GM23338 (cell line): ENCODE results near the gene ARHGEF39. TPM values are rescaled to one million over a fixed set of nuclear protein-coding genes. Genes with fewer than 3 reads are reported as not detected.

Experiments used
- ATAC-seq: fragments of 200-7000 bp; cut with Tn5 transposase; 3 replicates; pipeline ENCODE4 v1.9.1; 2020
- DNase-seq: peaks from one replicate; pipeline ENCODE4 v3.0.0-alpha.2; 2015; ENCODE audit warnings: low spot score
- H2AFZ ChIP-seq: fragments of 200-600 bp; sonication (generic); 2 replicates; pipeline ENCODE4 v1.8.0; 2016; ENCODE audit warnings: antibody characterized with exemption, mild to moderate bottlenecking, moderate library complexity
- H3F3A ChIP-seq: fragments of 200-600 bp; sonication (generic); replicated peaks from 2 replicates; pipeline ENCODE4 v1.8.0; 2017; ENCODE audit warnings: antibody characterized with exemption, mixed run types, low read depth
- H3K27ac ChIP-seq: fragments of 200-600 bp; sonication (generic); 2 replicates; pipeline ENCODE4 v1.6.1; 2016; ENCODE audit warnings: low read depth
- H3K27me3 ChIP-seq: fragments of 200-600 bp; sonication (generic); 2 replicates; pipeline ENCODE4 v1.8.0; 2016; ENCODE audit warnings: mild to moderate bottlenecking, mixed run types, moderate library complexity; ENCODE audit not compliant: insufficient read depth
- H3K36me3 ChIP-seq: fragments of 200-600 bp; sonication (generic); 2 replicates; pipeline ENCODE4 v1.8.0; 2016; ENCODE audit warnings: mild to moderate bottlenecking; ENCODE audit not compliant: insufficient read depth
- H3K4me1 ChIP-seq: fragments of 200-600 bp; sonication (generic); 2 replicates; pipeline ENCODE4 v1.8.0; 2016; ENCODE audit warnings: mild to moderate bottlenecking, moderate library complexity; ENCODE audit not compliant: insufficient read depth
- H3K4me2 ChIP-seq: fragments of 200-600 bp; sonication (generic); 2 replicates; pipeline ENCODE4 v1.7.1; 2017; ENCODE audit warnings: mixed run types
- H3K4me3 ChIP-seq: fragments of 200-600 bp; sonication (generic); 2 replicates; pipeline ENCODE4 v1.6.1; 2016; ENCODE audit warnings: mixed run types
- H3K79me2 ChIP-seq: fragments of 200-600 bp; sonication (generic); replicated peaks from 2 replicates; pipeline ENCODE4 v1.8.0; 2017; ENCODE audit warnings: mild to moderate bottlenecking; ENCODE audit not compliant: insufficient read depth
- H3K9me2 ChIP-seq: fragments of 200-600 bp; sonication (generic); 2 replicates; pipeline ENCODE4 v1.8.0; 2017; ENCODE audit not compliant: insufficient read depth
- H4K20me1 ChIP-seq: fragments of 200-600 bp; sonication (generic); replicated peaks from 2 replicates; pipeline ENCODE4 v1.8.0; 2017; ENCODE audit warnings: mild to moderate bottlenecking; ENCODE audit not compliant: insufficient read depth
- H3K27ac Mint-ChIP-seq: 2 replicates; pipeline ENCODE4 v1.8.0; 2020; ENCODE audit warnings: inconsistent platforms, mild to moderate bottlenecking, moderate library complexity, mixed read lengths
- H3K27me3 Mint-ChIP-seq: 3 replicates; pipeline ENCODE4 v1.8.0; 2022; ENCODE audit warnings: low read depth, mild to moderate bottlenecking, moderate library complexity, mixed read lengths, inconsistent platforms; ENCODE audit not compliant: insufficient read depth, poor library complexity
- H3K36me3 Mint-ChIP-seq: 3 replicates; pipeline ENCODE4 v1.8.0; 2021; ENCODE audit warnings: low read depth, mild to moderate bottlenecking, inconsistent platforms, moderate library complexity, mixed read lengths
- H3K4me1 Mint-ChIP-seq: 3 replicates; pipeline ENCODE4 v1.8.0; 2020; ENCODE audit warnings: mild to moderate bottlenecking, inconsistent platforms, mixed read lengths
- H3K4me3 Mint-ChIP-seq: 3 replicates; pipeline ENCODE4 v1.8.0; 2021; ENCODE audit warnings: moderate library complexity, mild to moderate bottlenecking, inconsistent platforms, mixed read lengths
- H3K9me3 Mint-ChIP-seq: 3 replicates; pipeline ENCODE4 v1.8.0; 2020; ENCODE audit warnings: moderate library complexity, mild to moderate bottlenecking, inconsistent platforms, mixed read lengths
- EZH2 ChIP-seq: fragments of 200-600 bp; sonication (generic); IDR thresholded peaks from one replicate; pipeline ENCODE4 v1.8.0; 2017; ENCODE audit warnings: antibody characterized with exemption, mild to moderate bottlenecking, low read depth; ENCODE audit not compliant: unreplicated experiment
- EZH2phosphoT487 ChIP-seq: fragments of 200-600 bp; sonication (generic); IDR thresholded peaks from one replicate; pipeline ENCODE4 v1.8.1; 2018; ENCODE audit warnings: antibody characterized with exemption; ENCODE audit not compliant: unreplicated experiment
- JUNB ChIP-seq: IDR thresholded peaks from one replicate; pipeline ENCODE4 v1.6.1; 2016; ENCODE audit warnings: antibody characterized with exemption; ENCODE audit not compliant: unreplicated experiment
- NANOG ChIP-seq: IDR thresholded peaks from 2 replicates; pipeline ENCODE4 v1.6.1; 2016; ENCODE audit warnings: antibody characterized with exemption, borderline replicate concordance
- POLR2AphosphoS5 ChIP-seq: IDR thresholded peaks from 2 replicates; pipeline ENCODE4 v1.6.1; 2016; ENCODE audit warnings: antibody characterized with exemption, low read depth
- STAT1 ChIP-seq: IDR thresholded peaks from one replicate; pipeline ENCODE4 v1.6.1; 2016; ENCODE audit warnings: antibody characterized with exemption; ENCODE audit not compliant: unreplicated experiment
- polyA plus RNA-seq: library from polyadenylated mRNA; unstranded; fragments of >200 nt; fragmentation: Nextera tagmentation; extraction: Ambion mirVana; gene quantifications from 2 replicates; pipeline ENCODE4 v1.2.1, GENCODE V29; 2016
- total RNA-seq: library from RNA; depleted of rRNA; stranded (reverse); fragments of >200 nt; shearing (Covaris generic); gene quantifications from 2 replicates; pipeline ENCODE4 v1.2.3, GENCODE V29; 2014
- TF ChIP-seq, protein P1 (sequence below): fragments of 250-450 bp; sonication (Bioruptor Pico); IDR thresholded peaks from 2 replicates; pipeline ENCODE4 v1.5.0; 2020; ENCODE audit warnings: mild to moderate bottlenecking, moderate library complexity
- TF ChIP-seq, protein P2 (sequence below): IDR thresholded peaks from 2 replicates; pipeline ENCODE4 v1.6.1; 2016; ENCODE audit warnings: antibody characterized with exemption
- TF ChIP-seq, protein P3 (sequence below), 2 experiments: fragments of 200-600 bp in 1 of 2; sonication (generic) in 1 of 2; conservative IDR thresholded peaks; 2 replicates each; pipeline versions ENCODE4 v1.5.1 to v1.6.1; 2016 to 2017; ENCODE audit warnings: antibody characterized with exemption in 2 of 2, low read depth in 2 of 2, mild to moderate bottlenecking in 2 of 2, moderate library complexity in 1 of 2
- TF ChIP-seq, protein P4 (sequence below): IDR thresholded peaks from one replicate; pipeline ENCODE4 v1.6.1; 2018; ENCODE audit warnings: antibody characterized with exemption; ENCODE audit not compliant: unreplicated experiment

ARHGEF39 gene
- total and polyA plus RNA-seq, 2 experiments from 2014 or later, result 16.8 to 31.0 TPM

DNA sequence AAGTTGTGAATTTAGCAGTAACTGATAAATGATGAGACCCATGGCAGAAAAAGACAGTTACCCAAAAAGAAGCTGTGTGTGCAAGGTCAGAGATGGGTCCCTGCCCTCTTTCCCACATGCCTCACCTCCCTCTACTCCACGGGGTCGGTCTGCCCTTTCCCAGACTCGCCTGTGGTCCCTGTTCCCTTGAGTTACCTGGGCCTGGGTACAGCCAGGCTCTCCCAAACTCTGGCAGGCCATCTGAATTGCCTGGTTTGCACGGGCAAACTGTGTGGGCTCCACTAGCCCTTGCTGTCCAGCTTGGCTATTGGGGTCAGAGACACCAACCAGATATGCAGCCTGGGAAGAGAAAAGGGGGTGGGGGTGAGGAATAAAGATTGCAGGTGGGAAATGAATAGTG is 43.2 kb upstream of the ARHGEF39 start (continued):
- TF ChIP-seq, protein P1, sequence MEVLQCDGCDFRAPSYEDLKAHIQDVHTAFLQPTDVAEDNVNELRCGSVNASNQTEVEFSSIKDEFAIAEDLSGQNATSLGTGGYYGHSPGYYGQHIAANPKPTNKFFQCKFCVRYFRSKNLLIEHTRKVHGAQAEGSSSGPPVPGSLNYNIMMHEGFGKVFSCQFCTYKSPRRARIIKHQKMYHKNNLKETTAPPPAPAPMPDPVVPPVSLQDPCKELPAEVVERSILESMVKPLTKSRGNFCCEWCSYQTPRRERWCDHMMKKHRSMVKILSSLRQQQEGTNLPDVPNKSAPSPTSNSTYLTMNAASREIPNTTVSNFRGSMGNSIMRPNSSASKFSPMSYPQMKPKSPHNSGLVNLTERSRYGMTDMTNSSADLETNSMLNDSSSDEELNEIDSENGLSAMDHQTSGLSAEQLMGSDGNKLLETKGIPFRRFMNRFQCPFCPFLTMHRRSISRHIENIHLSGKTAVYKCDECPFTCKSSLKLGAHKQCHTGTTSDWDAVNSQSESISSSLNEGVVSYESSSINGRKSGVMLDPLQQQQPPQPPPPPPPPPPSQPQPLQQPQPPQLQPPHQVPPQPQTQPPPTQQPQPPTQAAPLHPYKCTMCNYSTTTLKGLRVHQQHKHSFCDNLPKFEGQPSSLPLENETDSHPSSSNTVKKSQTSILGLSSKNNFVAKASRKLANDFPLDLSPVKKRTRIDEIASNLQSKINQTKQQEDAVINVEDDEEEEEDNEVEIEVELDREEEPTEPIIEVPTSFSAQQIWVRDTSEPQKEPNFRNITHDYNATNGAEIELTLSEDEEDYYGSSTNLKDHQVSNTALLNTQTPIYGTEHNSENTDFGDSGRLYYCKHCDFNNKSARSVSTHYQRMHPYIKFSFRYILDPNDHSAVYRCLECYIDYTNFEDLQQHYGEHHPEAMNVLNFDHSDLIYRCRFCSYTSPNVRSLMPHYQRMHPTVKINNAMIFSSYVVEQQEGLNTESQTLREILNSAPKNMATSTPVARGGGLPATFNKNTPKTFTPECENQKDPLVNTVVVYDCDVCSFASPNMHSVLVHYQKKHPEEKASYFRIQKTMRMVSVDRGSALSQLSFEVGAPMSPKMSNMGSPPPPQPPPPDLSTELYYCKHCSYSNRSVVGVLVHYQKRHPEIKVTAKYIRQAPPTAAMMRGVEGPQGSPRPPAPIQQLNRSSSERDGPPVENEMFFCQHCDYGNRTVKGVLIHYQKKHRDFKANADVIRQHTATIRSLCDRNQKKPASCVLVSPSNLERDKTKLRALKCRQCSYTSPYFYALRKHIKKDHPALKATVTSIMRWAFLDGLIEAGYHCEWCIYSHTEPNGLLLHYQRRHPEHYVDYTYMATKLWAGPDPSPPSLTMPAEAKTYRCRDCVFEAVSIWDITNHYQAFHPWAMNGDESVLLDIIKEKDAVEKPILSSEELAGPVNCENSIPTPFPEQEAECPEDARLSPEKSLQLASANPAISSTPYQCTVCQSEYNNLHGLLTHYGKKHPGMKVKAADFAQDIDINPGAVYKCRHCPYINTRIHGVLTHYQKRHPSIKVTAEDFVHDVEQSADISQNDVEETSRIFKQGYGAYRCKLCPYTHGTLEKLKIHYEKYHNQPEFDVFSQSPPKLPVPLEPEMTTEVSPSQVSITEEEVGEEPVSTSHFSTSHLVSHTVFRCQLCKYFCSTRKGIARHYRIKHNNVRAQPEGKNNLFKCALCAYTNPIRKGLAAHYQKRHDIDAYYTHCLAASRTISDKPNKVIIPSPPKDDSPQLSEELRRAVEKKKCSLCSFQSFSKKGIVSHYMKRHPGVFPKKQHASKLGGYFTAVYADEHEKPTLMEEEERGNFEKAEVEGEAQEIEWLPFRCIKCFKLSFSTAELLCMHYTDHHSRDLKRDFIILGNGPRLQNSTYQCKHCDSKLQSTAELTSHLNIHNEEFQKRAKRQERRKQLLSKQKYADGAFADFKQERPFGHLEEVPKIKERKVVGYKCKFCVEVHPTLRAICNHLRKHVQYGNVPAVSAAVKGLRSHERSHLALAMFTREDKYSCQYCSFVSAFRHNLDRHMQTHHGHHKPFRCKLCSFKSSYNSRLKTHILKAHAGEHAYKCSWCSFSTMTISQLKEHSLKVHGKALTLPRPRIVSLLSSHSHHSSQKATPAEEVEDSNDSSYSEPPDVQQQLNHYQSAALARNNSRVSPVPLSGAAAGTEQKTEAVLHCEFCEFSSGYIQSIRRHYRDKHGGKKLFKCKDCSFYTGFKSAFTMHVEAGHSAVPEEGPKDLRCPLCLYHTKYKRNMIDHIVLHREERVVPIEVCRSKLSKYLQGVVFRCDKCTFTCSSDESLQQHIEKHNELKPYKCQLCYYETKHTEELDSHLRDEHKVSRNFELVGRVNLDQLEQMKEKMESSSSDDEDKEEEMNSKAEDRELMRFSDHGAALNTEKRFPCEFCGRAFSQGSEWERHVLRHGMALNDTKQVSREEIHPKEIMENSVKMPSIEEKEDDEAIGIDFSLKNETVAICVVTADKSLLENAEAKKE, result no peak
- TF ChIP-seq, protein P2, sequence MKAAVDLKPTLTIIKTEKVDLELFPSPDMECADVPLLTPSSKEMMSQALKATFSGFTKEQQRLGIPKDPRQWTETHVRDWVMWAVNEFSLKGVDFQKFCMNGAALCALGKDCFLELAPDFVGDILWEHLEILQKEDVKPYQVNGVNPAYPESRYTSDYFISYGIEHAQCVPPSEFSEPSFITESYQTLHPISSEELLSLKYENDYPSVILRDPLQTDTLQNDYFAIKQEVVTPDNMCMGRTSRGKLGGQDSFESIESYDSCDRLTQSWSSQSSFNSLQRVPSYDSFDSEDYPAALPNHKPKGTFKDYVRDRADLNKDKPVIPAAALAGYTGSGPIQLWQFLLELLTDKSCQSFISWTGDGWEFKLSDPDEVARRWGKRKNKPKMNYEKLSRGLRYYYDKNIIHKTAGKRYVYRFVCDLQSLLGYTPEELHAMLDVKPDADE, result no peak
- TF ChIP-seq, protein P3, sequence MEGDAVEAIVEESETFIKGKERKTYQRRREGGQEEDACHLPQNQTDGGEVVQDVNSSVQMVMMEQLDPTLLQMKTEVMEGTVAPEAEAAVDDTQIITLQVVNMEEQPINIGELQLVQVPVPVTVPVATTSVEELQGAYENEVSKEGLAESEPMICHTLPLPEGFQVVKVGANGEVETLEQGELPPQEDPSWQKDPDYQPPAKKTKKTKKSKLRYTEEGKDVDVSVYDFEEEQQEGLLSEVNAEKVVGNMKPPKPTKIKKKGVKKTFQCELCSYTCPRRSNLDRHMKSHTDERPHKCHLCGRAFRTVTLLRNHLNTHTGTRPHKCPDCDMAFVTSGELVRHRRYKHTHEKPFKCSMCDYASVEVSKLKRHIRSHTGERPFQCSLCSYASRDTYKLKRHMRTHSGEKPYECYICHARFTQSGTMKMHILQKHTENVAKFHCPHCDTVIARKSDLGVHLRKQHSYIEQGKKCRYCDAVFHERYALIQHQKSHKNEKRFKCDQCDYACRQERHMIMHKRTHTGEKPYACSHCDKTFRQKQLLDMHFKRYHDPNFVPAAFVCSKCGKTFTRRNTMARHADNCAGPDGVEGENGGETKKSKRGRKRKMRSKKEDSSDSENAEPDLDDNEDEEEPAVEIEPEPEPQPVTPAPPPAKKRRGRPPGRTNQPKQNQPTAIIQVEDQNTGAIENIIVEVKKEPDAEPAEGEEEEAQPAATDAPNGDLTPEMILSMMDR (conservative IDR thresholded peaks at IDR 0.05; ENCODE audit: low read depth in 2 of 2), result no peak
- no peak for TF ChIP-seq NANOG

DNA sequence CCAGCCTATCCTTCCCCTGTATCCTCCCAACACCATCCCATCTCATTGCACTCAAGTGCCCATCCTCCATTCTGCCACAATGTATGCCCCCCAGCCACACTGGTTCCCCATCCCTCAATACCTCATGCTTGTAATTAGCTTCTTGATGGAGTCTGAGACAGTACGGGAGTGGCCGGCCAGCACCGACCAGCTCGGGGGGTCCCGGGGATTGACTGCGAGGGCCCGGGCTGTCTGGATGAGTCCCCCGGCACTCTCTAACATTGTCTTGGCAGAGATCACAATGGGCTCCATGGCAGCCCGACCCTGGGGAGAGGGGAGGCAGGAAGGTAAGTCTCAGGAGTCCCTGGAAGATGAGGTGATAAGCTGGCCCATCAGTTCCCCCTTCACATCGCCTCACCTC is 42.0 kb upstream of the ARHGEF39 start:
- H3K36me3 ChIP-seq, result peaks cover 28% of the 10 kb centered on the region
- H3K4me1 ChIP-seq, result no peaks in the 10 kb centered on the region
- DNase-seq (no peak), ATAC-seq (no peak)
- H4K20me1 ChIP-seq, result no peaks in the 10 kb centered on the region; the same call in 1 of the 2 replicates
- Mint-ChIP-seq H3K36me3 (peaks cover 60% of the 10 kb centered on the region), H3K27ac (no peak overlapping the region), H3K9me3 (no peaks in the 10 kb centered on the region), H3K4me1 (no peaks in the 10 kb centered on the region), H3K27me3 (peaks cover 8% of the 10 kb centered on the region), H3K4me3 (no peak overlapping the region)
- H3K4me3 ChIP-seq, result no peak overlapping the region
- H3F3A ChIP-seq, result no peaks in the 10 kb centered on the region
- no peak overlapping the region for H2AFZ ChIP-seq
- no peaks in the 10 kb centered on the region for H3K27me3 ChIP-seq
- H3K79me2 ChIP-seq, result no peaks in the 10 kb centered on the region
- H3K9me2 ChIP-seq, result no peaks in the 10 kb centered on the region
- no peak overlapping the region for H3K4me2 ChIP-seq
- no peak overlapping the region for H3K27ac ChIP-seq
- TF ChIP-seq JUNB (no peak), POLR2AphosphoS5 (no peak), STAT1 (no peak), EZH2phosphoT487 (no peak), EZH2 (no peak)
- TF ChIP-seq, protein P4, sequence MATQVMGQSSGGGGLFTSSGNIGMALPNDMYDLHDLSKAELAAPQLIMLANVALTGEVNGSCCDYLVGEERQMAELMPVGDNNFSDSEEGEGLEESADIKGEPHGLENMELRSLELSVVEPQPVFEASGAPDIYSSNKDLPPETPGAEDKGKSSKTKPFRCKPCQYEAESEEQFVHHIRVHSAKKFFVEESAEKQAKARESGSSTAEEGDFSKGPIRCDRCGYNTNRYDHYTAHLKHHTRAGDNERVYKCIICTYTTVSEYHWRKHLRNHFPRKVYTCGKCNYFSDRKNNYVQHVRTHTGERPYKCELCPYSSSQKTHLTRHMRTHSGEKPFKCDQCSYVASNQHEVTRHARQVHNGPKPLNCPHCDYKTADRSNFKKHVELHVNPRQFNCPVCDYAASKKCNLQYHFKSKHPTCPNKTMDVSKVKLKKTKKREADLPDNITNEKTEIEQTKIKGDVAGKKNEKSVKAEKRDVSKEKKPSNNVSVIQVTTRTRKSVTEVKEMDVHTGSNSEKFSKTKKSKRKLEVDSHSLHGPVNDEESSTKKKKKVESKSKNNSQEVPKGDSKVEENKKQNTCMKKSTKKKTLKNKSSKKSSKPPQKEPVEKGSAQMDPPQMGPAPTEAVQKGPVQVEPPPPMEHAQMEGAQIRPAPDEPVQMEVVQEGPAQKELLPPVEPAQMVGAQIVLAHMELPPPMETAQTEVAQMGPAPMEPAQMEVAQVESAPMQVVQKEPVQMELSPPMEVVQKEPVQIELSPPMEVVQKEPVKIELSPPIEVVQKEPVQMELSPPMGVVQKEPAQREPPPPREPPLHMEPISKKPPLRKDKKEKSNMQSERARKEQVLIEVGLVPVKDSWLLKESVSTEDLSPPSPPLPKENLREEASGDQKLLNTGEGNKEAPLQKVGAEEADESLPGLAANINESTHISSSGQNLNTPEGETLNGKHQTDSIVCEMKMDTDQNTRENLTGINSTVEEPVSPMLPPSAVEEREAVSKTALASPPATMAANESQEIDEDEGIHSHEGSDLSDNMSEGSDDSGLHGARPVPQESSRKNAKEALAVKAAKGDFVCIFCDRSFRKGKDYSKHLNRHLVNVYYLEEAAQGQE, result no peak
- TF ChIP-seq, protein P3 (conservative IDR thresholded peaks at IDR 0.05; ENCODE audit: low read depth in 2 of 2), result no peak
